Measurements from ENCODE around the gene BCL6.

The BCL6 gene

GRCh38 chr3:187745201-187746058 is at the start of gene BCL6:
Gene BCL6 (minus strand): TSS chr3:187745468. CDS start chr3:187733693, 11,775 bp downstream.
- DNase-seq, result peak; percentile 65 to 100 (median 92)

- DNase-seq, result no peak
These were observed 49.5 kb upstream of the BCL6 start for GRCh38 chr3:187794731-187795130.

- no peak for DNase-seq
These were observed 48.4 kb upstream of the BCL6 start for GRCh38 chr3:187793618-187794017.

DNA sequence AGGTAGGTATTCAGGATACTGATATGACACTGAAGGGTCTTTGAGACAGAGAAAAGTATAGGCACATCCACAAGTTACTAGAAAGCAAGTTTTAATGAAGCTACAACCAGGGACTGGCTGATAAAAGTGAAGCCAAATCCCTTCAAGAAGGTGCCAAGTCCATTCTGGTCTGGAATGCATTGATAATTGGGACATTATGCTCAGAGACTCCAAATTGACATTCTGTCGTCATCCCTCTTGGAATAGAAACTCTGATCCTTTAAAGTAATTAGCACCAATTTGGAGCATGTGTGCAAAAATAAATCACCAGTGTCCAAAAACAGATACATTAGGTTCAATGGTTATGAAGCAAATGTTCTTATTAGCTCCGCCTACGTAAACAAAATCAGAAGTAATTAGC is 47.3 kb upstream of the BCL6 start:
- no peak for DNase-seq

DNA sequence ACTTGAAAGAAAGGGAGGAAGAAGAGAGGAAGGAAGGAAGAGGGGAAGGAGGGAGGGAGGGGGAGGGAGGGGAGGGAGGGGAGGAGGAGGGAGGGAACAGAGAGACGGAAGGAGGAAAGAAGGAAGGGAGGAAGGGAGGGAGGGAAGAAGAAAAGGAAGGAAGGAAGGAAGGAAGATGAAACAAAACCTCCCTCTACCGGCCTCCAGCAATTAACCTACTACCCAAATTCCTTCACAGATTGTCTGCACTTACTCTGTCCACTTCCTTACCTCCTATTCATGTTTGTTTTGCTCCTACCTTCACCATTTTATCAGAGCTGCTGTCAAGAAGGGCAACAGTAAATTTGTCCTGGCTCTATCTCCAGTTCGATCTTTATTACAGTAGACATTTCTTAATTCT is 44.6 kb upstream of the BCL6 start:
- DNase-seq, result no peak

- DNase-seq, result no peak
These were observed 44.0 kb upstream of the BCL6 start for GRCh38 chr3:187788984-187789857.

DNA sequence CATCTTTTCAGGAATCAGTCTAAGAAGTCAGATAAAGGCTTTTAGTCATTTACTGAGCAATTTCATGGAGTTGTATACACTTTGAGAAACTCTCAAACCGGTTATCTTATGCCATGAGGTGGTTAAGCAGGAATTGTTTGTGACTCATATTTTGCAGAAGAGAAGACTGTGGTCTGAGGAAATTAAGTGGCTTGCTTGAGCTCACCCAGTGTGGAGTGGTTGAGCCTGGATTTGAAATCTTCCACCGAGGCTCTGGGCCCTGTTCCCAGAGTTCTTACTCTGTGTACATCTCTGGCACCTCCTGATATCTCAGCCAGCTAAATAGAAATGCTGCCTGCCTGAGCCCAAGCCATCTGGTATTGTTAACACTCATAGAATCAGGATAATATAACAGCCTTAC is 37.8 kb upstream of the BCL6 start:
- DNase-seq, result peak in 1 of 14 donors; percentile 86

- no peak for DNase-seq
These were observed 36.7 kb upstream of the BCL6 start for GRCh38 chr3:187782006-187782405.

DNA sequence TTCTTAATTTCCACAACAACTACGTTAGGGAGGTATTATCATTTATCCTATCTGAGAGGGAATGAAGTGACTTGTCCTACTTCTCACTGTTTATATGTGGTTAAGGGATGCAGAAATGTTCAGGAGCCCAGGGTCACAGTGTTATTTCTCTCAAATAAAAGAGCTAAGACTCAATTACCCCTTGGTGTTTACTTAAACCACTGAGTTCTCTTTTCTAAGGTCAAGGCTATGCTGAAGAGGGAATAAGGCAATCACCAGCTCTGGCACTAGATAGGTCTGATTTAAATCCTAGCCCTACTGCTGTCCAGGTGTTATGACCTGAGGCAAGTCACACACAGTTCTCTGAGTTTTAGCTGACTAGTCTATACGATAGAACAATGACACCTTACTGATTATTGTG is 35.7 kb upstream of the BCL6 start:
- no peak for DNase-seq

GRCh38 chr3:187778726-187779125 is 33.5 kb upstream of the BCL6 start:
- DNase-seq, result no peak

DNA sequence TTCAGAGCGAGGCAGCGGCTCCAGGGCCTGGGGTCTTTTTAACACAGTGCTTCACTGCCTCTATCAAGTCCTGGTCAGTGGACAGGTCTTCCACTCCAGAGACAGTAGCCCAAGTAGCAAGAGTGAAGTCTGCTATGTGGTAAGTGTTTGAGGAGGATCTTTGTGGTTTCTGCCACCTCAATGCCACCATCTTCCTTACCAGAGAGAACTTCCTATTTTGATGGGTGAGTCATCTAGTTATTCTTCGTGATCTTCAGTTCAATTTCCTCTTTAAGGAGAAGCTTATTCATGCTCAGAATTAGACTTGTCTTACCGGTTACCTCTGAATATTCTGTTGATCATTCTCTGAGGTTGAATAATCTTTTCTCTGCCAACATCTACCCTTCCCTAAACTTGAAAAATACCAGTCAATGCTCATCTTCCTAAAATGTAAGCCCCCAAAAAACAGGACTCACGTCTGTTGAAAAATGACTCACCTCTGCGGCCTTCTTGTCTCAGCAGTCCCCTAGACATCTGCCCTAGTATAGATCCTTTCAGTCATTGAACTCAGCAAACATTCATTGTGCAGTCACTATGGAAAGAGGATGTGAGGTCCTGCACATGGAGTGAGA is 32.2 kb upstream of the BCL6 start:
- no peak for DNase-seq

DNA sequence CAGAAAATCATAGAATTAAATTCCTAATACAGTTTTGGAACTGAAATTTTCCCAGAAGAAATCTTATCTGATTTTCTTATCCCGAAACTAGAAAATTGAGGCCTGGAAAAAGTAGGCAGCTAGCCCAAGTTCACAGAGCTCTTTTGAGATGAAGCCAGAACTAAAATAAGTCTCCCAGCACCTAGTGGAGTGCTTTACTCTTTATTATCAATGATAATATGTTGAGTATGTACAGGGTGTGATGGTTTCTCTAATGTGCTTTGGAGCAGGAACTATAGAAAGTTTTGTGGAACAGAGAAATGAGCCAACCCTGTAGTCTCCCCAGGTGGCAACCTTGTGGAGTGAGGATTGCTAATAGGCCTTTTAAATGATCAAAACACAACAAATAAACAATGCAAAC is 30.3 kb upstream of the BCL6 start:
- DNase-seq, result no peak

- DNase-seq, result no peak
These were observed 29.0 kb upstream of the BCL6 start for GRCh38 chr3:187774185-187774789.

DNA sequence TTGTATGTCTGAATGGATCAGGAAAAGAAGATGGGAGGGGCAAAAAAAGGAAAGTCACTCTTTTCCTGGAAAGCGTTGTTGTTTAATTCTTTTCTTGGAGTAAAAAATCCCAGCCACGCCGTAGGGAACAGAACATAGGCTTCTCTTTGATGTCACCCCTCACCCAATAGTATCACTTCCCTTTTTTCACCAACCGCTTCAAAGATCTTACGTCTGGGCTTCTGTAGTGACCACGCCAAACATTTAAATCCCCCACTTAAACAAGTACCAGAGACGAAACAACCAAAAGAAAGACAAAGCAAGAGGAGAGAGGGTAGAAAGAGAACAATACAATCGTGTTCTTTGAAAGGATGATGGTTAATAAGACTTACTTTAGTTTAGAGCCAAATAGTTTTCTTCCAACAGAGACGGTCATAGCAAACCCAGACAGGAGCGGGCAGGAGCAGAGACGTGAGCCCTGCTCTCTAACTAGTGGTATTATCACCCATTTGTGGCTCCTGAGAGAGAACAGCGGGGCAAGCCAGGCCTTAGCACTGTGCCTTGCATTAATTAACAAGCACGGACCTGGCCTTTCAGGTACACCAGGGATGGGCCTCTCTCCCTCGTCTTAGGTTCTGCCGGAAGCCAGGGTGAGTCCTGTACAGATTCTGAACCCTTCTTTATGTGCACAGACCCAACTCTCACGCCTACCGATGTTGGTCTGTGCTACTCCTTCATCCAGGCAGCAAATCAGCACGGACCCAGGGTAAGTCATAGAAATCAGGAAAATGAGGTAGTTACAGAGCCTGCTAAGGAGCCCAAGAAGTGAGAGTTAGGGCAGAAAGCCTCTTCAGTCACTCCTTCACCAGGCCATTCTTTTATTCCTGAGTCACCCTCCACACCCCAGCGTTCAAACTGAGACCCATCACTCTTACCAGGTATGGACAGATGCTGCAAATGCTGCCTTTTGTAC is 28.2 kb upstream of the BCL6 start:
- no peak for DNase-seq

DNA sequence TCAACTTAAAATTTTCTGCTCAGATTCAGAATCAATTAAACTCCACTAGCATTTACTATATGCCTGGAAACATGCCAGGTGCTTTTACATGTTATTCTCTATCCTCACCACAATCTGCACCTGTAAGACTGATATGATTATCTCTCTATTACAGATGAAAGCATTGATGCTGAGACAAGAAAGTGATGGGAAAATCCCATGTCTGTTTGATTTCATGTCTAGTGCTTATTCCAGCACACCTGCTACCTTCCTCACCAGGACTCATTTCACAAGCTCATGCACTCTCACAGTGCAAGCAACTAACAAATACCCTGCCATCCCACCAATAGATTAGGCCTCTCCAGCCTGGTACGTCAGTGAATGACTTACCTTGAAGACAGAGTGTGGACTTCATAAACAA is 25.0 kb upstream of the BCL6 start:
- no peak for DNase-seq

- DNase-seq, result peak in 1 of 14 donors; percentile 40
These were observed 24.5 kb upstream of the BCL6 start for GRCh38 chr3:187769771-187770170.

GRCh38 chr3:187767266-187768012 is 22.2 kb upstream of the BCL6 start:
- DNase-seq, result no peak

DNA sequence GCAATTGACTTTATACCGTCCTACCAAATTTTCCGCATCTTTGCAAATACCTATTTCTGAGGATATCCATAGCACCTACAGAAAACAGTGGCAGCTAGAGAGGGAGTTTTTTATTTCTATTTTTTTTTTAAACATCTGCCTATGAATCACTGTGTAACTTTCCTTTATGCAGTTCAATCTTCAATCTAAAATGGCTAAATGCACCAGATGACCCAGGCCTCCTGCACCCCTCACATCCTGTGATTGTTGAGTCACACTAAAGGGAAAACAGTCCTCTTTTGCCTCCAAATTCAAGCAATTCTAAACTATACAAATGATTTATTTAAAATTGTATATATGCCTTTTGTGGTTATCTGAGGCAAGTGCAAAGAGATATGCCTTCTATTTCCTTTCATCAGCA is 20.1 kb upstream of the BCL6 start:
- DNase-seq, result no peak

DNA sequence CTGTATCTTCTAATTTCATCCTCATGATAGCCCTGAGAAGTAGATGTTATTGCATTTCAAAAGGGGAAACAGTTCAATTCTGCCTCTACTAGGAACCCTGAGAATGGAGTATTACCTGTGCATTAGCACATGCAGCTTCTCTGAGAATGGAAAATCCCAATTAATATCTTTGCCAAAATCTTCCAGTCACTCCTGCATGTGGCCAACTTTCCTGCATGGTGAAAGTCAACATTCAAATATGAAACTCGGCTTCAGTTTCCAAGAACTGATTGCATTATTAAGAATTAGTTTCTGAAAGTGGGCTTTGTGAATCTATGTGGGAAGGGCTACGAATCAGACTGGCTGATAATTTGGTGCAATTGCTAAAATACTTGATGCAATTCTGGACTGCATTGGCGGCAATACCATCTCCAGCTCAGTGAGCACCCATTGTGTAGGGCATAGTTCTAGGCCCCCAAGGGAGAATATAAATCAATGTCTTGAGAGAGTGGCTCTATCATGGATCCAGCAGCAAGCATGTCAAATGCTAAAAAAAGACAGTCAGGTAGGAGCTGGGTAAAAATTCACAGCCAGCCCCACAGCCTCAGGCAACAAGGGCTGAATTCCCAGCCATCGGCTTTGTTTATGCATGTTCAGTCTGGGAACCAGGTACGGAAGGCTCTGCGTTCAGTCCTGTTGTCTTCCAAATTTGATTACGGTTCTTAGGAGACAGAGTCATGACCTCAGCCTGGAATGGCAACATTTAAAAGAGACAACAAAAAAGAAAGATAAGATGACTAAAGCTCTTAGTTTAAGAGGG is 18.8 kb upstream of the BCL6 start:
- DNase-seq, result peak in 1 of 14 donors; percentile 64

DNA sequence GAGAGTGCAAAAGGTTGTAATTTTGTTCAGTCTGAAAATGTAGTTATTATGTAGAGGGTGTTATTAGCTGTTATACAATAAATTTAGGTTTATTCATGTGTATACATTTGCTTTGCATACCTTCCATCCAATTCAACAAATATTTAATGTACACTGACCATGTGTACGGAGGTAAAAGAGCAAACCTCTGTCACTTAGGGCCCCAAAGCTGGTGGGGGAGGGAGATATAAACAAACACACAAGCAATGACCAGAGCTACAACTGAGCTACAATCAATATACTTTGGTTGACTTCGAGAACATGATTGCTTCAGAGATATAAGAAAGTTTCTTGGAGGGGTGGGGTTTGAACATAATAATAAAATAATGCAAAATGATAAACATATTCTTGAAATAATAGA is 17.5 kb upstream of the BCL6 start:
- no peak for DNase-seq
